SK-N-SH (cell line): Measurements from ENCODE around the gene MGAT5. TPM values are rescaled to one million over a fixed set of nuclear protein-coding genes. Genes with fewer than 3 reads are reported as not detected.

ENCODE experiments used
- CTCF ChIA-PET: fragments of 300-600, 350-600 bp; formaldehyde crosslinking; extraction: SDS; loops from one replicate; lab custom pipeline; 2021; lab: Yijun Ruan, JAX
- POLR2A ChIA-PET: fragments of 350-600 bp; sonication (Branson Sonifier 250); formaldehyde crosslinking; extraction: SDS; loops from one replicate; lab custom pipeline; 2020; ENCODE audit warnings: antibody characterized with exemption, inconsistent platforms; lab: Yijun Ruan, JAX
- DNase-seq: peaks from one replicate; pipeline ENCODE4 v3.0.0; 2012
- H2AFZ ChIP-seq: fragments of 200-600 bp; sonication (generic); 2 replicates; pipeline ENCODE4 v1.8.1; 2016; ENCODE audit warnings: antibody characterized with exemption, mild to moderate bottlenecking, low read depth
- H3F3A ChIP-seq: fragments of 200-600 bp; sonication (generic); replicated peaks from 2 replicates; pipeline ENCODE3; 2016; ENCODE audit warnings: antibody characterized with exemption, mild to moderate bottlenecking; ENCODE audit not compliant: insufficient read depth
- H3K27ac ChIP-seq, 2 experiments: fragments of 200-500 bp in 1 of 2; fragments of 200-600 bp in 1 of 2; sonication (Bioruptor generic) in 1 of 2; sonication (generic), shearing (Covaris generic) in 1 of 2; 2 replicates each; pipeline versions ENCODE4 v1.5.1 to v1.6.1; 2014 to 2016; ENCODE audit warnings: low read depth in 2 of 2, inconsistent platforms in 1 of 2, low read length in 1 of 2, mild to moderate bottlenecking in 1 of 2, mixed read lengths in 1 of 2
- H3K27me3 ChIP-seq: fragments of 200-600 bp; sonication (generic), shearing (Covaris generic); 2 replicates; pipeline ENCODE4 v1.6.1; 2016; ENCODE audit warnings: mixed run types; ENCODE audit not compliant: insufficient read depth
- H3K36me3 ChIP-seq, 2 experiments: fragments of 200-500 bp in 1 of 2; fragments of 200-600 bp in 1 of 2; sonication (Bioruptor generic) in 1 of 2; sonication (generic) in 1 of 2; replicated peaks in 1 of 2; 2 replicates each; pipeline versions ENCODE3 to v1.5.1; 2014 to 2016; ENCODE audit warnings: low read length in 1 of 2, mild to moderate bottlenecking in 1 of 2; ENCODE audit not compliant: insufficient read depth in 2 of 2, control insufficient read depth in 1 of 2
- H3K4me1 ChIP-seq, 2 experiments: fragments of 200-500 bp in 1 of 2; fragments of 200-600 bp in 1 of 2; sonication (Bioruptor generic) in 1 of 2; sonication (generic), shearing (Covaris generic) in 1 of 2; 2 replicates each; pipeline versions ENCODE4 v1.5.1 to v1.6.1; 2014 to 2016; ENCODE audit warnings: low read depth in 1 of 2, low read length in 1 of 2, mixed run types in 1 of 2; ENCODE audit not compliant: insufficient read depth in 2 of 2, control insufficient read depth in 1 of 2
- H3K4me2 ChIP-seq: fragments of 200-600 bp; sonication (generic), shearing (Covaris generic); 2 replicates; pipeline ENCODE4 v1.6.1; 2017; ENCODE audit warnings: mixed run types
- H3K4me3 ChIP-seq, 2 experiments: fragments of 200-500 bp in 1 of 2; fragments of 200-600 bp in 1 of 2; sonication (Bioruptor generic) in 1 of 2; sonication (generic), shearing (Covaris generic) in 1 of 2; 2 replicates each; pipeline versions ENCODE4 v1.5.1 to v1.8.1; 2014 to 2016; ENCODE audit warnings: low read depth in 2 of 2, inconsistent platforms in 1 of 2, low read length in 1 of 2, mild to moderate bottlenecking in 1 of 2, mixed read lengths in 1 of 2, moderate library complexity in 1 of 2
- H3K79me2 ChIP-seq: fragments of 200-600 bp; sonication (generic); 2 replicates; pipeline ENCODE4 v1.8.1; 2017; ENCODE audit warnings: mild to moderate bottlenecking; ENCODE audit not compliant: insufficient read depth
- H3K9ac ChIP-seq: fragments of 200-600 bp; sonication (generic); 2 replicates; pipeline ENCODE4 v1.6.1; 2017; ENCODE audit warnings: mixed run types
- H3K9me2 ChIP-seq: fragments of 200-600 bp; sonication (generic); 2 replicates; pipeline ENCODE4 v1.6.1; 2017; ENCODE audit warnings: mixed run types
- H3K9me3 ChIP-seq: fragments of 200-600 bp; sonication (generic); 2 replicates; pipeline ENCODE4 v1.6.1; 2017; ENCODE audit warnings: mixed run types, mild to moderate bottlenecking, moderate library complexity
- H4K20me1 ChIP-seq: fragments of 200-600 bp; sonication (generic); 2 replicates; pipeline ENCODE4 v1.6.1; 2017; ENCODE audit warnings: mild to moderate bottlenecking, mixed run types; ENCODE audit not compliant: insufficient read depth
- CHD2 ChIP-seq: fragments of 150-350 bp; IDR thresholded peaks from 2 replicates; pipeline ENCODE4 v1.6.1; 2018; ENCODE audit warnings: low read length; ENCODE audit not compliant: partially characterized antibody
- EP300 ChIP-seq, 2 experiments: IDR thresholded peaks; 2 replicates each; pipeline versions ENCODE4 v1.4.0 to v1.6.1; 2012; ENCODE audit warnings: borderline replicate concordance in 1 of 2, low read depth in 1 of 2, low read length in 1 of 2
- FOXJ3 ChIP-seq: sonication (generic); formaldehyde crosslinking; IDR thresholded peaks from 2 replicates; pipeline ENCODE4 v1.5.1; 2020; ENCODE audit warnings: mild to moderate bottlenecking, missing genetic modification reagents
- FOXM1 ChIP-seq: IDR thresholded peaks from 2 replicates; pipeline ENCODE4 v1.4.0; 2012; ENCODE audit warnings: low read depth, mild to moderate bottlenecking
- IRF3 ChIP-seq: fragments of 150-350 bp; IDR thresholded peaks from 2 replicates; pipeline ENCODE4 v1.6.1; 2016; ENCODE audit warnings: mild to moderate bottlenecking, low read depth, low read length
- MXI1 ChIP-seq: IDR thresholded peaks from 2 replicates; pipeline ENCODE4 v1.6.1; 2012; ENCODE audit warnings: mild to moderate bottlenecking, low read depth, low read length, improper control_type of control experiment
- NFIC ChIP-seq: IDR thresholded peaks from 2 replicates; pipeline ENCODE4 v1.4.0; 2012; ENCODE audit warnings: borderline replicate concordance
- POLR2AphosphoS5 ChIP-seq: IDR thresholded peaks from 2 replicates; pipeline ENCODE4 v1.6.1; 2012; ENCODE audit warnings: low read depth, low read length
- SIN3A ChIP-seq: IDR thresholded peaks from 2 replicates; pipeline ENCODE4 v1.6.1; 2012; ENCODE audit warnings: low read depth, mild to moderate bottlenecking, low read length, moderate library complexity, borderline replicate concordance
- TAF1 ChIP-seq: IDR thresholded peaks from 2 replicates; pipeline ENCODE4 v1.6.1; 2012; ENCODE audit warnings: low read depth, mild to moderate bottlenecking, low read length, moderate library complexity, borderline replicate concordance
- TCF12 ChIP-seq: IDR thresholded peaks from 2 replicates; pipeline ENCODE4 v1.4.0; 2012
- TEAD4 ChIP-seq: IDR thresholded peaks from 2 replicates; pipeline ENCODE4 v1.4.0; 2012; ENCODE audit warnings: mild to moderate bottlenecking, borderline replicate concordance; ENCODE audit not compliant: insufficient read depth
- WGBS: methylation state at CpG from one replicate; pipeline ENCODE4 v1.1.6; 2017; ENCODE audit warnings: low lambda C conversion rate; 5-methylcytosine and 5-hydroxymethylcytosine counted together
- polyA plus RNA-seq, 3 experiments: library from polyadenylated mRNA; depleted of rRNA; stranded (reverse); fragments of >200 nt; gene quantifications; 2 replicates each; pipeline ENCODE4 v1.2.3, GENCODE V29; 2012
- TF ChIP-seq, protein P1 (sequence below): IDR thresholded peaks from 2 replicates; pipeline ENCODE4 v1.4.0; 2012; ENCODE audit warnings: low read depth, borderline replicate concordance
- TF ChIP-seq, protein P2 (sequence below): IDR thresholded peaks from 2 replicates; pipeline ENCODE4; 2012
- TF ChIP-seq, protein P3 (sequence below): IDR thresholded peaks from 2 replicates; pipeline ENCODE4 v1.4.0; 2012; ENCODE audit warnings: low read depth, borderline replicate concordance

The MGAT5 gene
- polyA plus RNA-seq, 1 of the 3 experiments (the other 2 are of a cell fraction) = 18.2 TPM

DNA sequence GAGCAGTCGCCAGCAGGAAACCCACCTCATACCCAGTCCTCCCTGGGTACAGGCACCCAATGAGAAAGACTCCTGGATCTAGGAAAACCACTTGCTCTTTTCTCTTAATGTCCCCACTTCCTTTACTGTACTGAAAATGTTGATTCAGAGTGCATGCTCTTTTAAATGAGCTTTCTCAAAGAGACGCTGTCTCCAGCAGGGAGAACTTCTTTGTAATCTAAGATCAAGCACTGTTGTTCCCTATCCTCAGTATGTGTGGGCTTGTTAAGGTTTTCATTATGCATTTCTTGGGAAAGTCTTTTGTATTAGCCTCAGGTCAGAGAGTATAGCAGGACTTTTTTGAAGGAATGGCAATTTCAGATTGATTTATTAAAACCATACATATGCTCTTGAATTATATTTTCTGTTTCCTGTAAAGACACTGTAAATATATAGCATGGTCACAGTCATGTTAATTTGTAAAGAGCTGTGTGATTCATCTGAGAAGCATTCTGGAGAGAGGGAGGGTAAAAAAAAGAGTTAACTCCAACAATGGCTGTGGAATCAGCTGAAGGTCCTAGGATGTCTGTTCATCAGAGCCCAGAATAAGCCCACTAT, 178.1 kb downstream of the MGAT5 start (continued):
- TF ChIP-seq, protein P1, sequence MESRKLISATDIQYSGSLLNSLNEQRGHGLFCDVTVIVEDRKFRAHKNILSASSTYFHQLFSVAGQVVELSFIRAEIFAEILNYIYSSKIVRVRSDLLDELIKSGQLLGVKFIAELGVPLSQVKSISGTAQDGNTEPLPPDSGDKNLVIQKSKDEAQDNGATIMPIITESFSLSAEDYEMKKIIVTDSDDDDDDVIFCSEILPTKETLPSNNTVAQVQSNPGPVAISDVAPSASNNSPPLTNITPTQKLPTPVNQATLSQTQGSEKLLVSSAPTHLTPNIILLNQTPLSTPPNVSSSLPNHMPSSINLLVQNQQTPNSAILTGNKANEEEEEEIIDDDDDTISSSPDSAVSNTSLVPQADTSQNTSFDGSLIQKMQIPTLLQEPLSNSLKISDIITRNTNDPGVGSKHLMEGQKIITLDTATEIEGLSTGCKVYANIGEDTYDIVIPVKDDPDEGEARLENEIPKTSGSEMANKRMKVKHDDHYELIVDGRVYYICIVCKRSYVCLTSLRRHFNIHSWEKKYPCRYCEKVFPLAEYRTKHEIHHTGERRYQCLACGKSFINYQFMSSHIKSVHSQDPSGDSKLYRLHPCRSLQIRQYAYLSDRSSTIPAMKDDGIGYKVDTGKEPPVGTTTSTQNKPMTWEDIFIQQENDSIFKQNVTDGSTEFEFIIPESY = no peak
- TF ChIP-seq CHD2 (no peak), TCF12 (peak; percentile 46; the same call in 1 of the 2 replicates), FOXM1 (no peak), TAF1 (no peak), POLR2AphosphoS5 (no peak), MXI1 (no peak), FOXJ3 (no peak)
- TF ChIP-seq, protein P2, sequence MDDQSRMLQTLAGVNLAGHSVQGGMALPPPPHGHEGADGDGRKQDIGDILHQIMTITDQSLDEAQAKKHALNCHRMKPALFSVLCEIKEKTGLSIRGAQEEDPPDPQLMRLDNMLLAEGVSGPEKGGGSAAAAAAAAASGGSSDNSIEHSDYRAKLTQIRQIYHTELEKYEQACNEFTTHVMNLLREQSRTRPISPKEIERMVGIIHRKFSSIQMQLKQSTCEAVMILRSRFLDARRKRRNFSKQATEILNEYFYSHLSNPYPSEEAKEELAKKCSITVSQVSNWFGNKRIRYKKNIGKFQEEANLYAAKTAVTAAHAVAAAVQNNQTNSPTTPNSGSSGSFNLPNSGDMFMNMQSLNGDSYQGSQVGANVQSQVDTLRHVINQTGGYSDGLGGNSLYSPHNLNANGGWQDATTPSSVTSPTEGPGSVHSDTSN = peak; percentile 44; the same call in 1 of the 2 replicates

DNA sequence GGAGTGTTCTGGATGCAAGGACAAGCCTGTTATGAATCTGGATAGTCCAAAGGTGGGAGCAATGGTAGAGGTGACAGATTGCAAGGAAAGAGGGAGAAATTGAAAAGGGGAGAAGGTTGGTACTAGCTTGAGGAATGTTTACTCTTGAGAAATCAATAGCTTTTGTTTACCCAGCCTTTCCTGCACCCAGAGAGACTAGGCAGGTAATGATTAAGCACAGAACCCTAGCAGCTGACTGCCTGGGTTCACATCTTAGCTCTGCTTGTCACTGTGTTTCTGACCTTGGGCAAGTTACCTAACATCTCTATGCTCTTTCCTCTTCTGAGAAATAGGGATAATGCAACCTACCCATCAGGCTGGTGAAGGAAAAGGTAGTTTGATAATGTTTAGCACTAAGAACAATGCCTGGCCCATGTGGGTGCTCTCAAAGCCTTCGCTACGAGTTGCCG, 178.6 kb downstream of the MGAT5 start:
- ChIA-PET POLR2A (no interaction called here), CTCF (interaction anchor here (1.1 to 2.1 kb wide), 3 partner anchors 10 to 20 kb away, joined by 3 to 8 read pairs (median 8); no protein-coding TSS in a partner anchor)
- Histone ChIP-seq H3K4me3 (no peak overlapping the region), H3K27me3 (no peaks in the 10 kb centered on the region), H3K9me2 (no peaks in the 10 kb centered on the region), H3K27ac (peak overlapping the region in 1 of 2 experiments; percentile 71; a peak in 2 of 4 replicates), H3K9me3 (no peaks in the 10 kb centered on the region), H4K20me1 (no peaks in the 10 kb centered on the region), H3K9ac (no peak overlapping the region), H3K4me1 (peaks cover 0 to 12% of the 10 kb centered on the region in 2 experiments; a peak in 2 of 4 replicates), H3F3A (peaks cover 7% of the 10 kb centered on the region), H3K4me2 (peak overlapping the region; percentile 34; the same call in 1 of the 2 replicates), H3K79me2 (no peaks in the 10 kb centered on the region), H2AFZ (no peak overlapping the region; the same call in 1 of the 2 replicates), H3K36me3 (peaks cover 3 to 15% of the 10 kb centered on the region in 2 experiments)
- DNase-seq = no peak
- 96% methylated on average over 3 of the region's 3 CpGs for WGBS
- TF ChIP-seq EP300 (IDR thresholded peaks at IDR 0.05; ENCODE audit: borderline replicate concordance in 1 of 2, low read depth in 1 of 2, low read length in 1 of 2) (no peak), CHD2 (no peak), MXI1 (no peak), TEAD4 (no peak), NFIC (no peak), SIN3A (no peak), IRF3 (no peak)
- TF ChIP-seq, protein P3, sequence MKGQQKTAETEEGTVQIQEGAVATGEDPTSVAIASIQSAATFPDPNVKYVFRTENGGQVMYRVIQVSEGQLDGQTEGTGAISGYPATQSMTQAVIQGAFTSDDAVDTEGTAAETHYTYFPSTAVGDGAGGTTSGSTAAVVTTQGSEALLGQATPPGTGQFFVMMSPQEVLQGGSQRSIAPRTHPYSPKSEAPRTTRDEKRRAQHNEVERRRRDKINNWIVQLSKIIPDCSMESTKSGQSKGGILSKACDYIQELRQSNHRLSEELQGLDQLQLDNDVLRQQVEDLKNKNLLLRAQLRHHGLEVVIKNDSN = no peak
